Stimulated activated CD8-positive, alpha-beta memory T cell treated with anti-CD3 and anti-CD28 coated beads, Interleukin-2, amount 100 ng/mL, for 1 hour (primary cell): ENCODE data around the gene CRB3.

Experiments used
- DNase-seq, 2 donors: peaks; one replicate each; pipeline ENCODE4 v3.0.0-alpha.2; 2020; ENCODE audit warnings: low read depth in 2 of 2

Gene CRB3

GRCh38 chr19:6466526-6467248 lies 2.6 kb downstream of the CRB3 start:
- DNase-seq: no peak

- no peak for DNase-seq
Observed at GRCh38 chr19:6467384-6467783, 3.3 kb downstream of the CRB3 start.

DNA sequence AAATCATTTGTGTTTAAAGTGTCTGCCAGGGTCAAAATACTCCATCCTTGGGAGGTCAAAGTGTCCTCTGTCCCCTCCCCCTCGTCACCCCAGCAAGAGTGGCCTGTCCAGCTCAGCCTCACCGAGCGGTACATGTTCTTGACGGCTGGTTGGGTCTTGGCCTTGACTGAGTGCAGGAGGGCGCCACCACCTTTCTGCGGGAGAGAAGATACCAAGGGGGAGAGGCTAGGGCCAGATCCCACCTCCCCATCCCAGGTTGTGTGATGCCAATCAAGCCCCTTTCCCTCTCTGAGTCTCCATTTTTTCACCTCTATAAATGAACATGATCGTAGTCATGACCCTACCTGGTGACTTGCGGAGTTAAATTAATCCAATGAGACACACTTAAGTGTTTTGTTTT lies 6.1 kb downstream of the CRB3 start:
- DNase-seq: no peak

GRCh38 chr19:6471076-6471475 lies 7.0 kb downstream of the CRB3 start:
- DNase-seq: no peak

DNA sequence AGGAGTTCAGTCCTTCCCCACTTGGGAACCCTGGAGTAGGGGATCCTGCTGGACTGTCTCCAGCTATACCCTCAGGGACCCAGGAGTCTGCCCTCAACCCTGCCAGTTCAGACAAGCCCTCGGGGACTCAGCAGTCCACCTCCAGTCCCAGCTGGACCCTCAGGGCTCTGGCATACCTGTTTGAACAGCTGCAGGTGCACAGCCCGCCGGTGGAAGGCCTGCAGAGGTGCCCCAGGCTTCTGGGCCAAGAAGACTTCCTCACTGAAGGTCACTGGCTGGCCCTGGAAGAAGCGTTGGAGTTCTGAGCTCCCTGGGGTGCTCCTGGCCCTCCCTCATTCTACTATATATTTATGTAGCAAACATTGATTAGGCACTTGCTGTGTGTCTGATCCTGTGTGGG lies 8.6 kb downstream of the CRB3 start:
- no peak for DNase-seq

- no peak for DNase-seq
Observed at GRCh38 chr19:6473647-6474046, 9.6 kb downstream of the CRB3 start.

DNA sequence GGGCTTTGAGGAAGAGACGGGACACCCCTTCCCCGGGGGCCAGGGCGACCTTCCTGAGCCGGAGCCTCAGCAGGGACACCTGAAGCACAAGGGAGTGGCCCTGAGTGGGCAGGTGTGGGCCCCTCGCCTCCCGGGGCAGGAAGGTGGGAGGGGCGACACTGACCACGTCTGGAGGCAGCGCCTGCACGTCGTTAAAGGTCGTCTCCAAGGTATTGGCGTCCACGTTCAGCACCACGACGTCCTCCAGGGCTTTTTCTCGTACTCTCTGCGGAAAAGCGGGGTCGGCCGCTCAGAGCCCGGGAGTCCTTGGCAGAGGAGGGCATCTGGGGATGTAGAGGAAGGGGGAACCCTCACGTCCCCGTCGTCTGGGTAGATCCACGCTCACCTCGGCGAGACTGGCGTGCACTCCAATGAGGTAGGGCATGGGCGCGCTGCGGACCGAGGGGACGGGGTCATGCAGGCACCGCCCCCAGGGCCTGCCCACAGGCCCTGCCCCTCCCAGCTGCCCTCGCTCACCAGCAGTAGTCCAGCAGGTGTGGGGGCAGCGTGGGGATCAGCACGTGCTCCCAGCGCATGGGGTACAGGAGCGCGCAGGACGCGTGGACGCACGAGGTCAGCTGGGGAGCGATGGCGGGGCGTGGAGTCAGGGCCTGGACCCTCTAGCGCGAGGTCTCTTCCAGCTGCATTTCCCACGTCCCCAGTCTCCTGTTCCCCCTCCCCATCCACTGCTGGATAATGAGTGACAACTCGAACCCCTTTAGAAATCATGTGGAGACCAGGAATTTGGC lies 11.4 kb downstream of the CRB3 start:
- DNase-seq: no peak

GRCh38 chr19:6476155-6476895 lies 12.3 kb downstream of the CRB3 start:
- DNase-seq: peak; percentile 34 to 48

- DNase-seq: no peak
Observed at GRCh38 chr19:6476896-6477431, 12.9 kb downstream of the CRB3 start.

- no peak for DNase-seq
Observed at GRCh38 chr19:6478815-6479214, 14.7 kb downstream of the CRB3 start.

- no peak for DNase-seq
Observed at GRCh38 chr19:6479836-6480398, 15.8 kb downstream of the CRB3 start.

DNA sequence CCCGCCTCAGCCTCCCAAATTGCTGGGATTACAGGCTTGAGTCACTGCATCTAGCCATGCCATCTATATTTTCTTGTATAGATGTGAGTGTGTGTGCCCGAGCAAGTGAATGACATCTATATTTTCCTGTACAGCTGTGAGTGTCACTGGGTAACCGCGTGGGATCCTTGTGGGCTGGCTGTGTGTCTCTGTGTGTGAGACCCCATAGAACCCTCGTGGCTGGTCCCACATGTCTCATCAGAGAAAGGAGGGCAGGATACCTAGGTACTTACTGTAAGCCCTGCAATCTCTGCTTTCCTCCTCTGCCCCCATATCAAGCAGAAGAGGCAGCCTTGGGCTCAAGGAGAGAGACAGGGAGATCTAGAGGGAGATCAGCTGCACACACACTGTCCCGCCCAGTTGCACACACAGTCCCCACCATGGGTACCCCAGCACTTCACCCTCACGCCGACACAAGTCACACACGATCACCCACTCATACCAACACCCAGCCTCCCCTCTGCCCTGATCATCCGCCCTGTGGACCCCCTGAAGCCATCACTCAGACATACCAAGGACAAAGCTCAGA lies 16.9 kb downstream of the CRB3 start:
- no peak for DNase-seq

DNA sequence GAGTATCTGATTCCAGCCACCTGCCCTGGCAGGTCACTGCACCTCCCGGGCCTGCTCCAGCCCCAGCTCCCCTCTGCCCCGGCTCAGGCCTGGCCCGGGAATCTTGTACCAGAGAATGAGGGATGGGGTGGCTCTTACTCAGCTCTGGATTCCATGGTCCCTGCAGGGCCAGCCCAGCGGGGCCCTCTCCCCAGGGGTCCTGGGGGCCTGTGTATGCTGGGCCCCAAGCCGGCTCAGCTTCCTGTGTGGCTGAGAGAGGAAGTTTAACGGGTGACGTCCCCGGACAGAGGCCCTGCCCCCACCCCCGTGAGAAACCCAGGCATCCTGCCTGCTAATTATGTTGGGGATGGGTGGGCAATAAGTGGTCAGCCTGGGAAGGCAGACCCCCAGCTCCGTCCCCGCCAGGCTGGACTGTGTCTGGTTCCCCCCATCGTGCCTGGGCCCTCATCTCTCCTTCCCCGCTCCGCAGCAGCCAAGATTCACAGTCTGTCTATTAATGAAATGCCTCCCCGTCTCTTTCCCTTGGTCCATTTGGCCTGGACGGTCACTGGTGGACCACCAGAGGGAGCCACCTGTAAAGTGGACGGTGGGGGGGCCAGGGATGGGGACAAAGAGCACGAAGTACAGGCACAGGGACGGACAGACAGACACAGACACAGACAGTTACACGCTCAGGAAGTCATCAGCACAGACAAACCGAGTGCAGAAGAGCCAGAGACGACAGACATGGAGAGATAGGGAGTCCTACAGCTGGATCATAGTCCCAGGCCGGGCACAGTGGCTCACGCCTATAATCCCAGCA lies 17.7 kb downstream of the CRB3 start, which contains the start of gene DENND1C:
Gene DENND1C, minus strand, starts transcription at position 247 of the 802 bp plus-strand sequence. Its CDS starts 92 bp downstream, at position 155.
- peak; percentile 39 to 53 for DNase-seq

DNA sequence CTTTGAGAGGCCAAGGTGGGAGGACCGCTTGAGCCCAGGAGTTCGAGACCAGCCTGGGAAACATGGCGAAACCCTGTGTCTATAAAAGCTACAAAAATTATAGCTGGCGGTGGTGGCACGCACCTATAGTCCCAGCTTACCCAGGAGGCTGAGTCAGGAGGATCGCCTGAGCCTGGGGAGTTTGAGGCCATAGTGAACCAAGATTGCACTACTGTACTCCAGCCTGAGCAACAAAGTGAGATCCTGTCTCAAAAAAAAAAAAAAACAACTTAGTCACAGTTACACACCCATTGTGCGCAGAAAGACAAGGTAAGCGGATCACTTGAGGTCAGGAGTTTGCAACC lies 18.2 kb downstream of the CRB3 start:
- DNase-seq: no peak

- DNase-seq: no peak
Observed at GRCh38 chr19:6483235-6483634, 19.2 kb downstream of the CRB3 start.

GRCh38 chr19:6484230-6484629 lies 20.2 kb downstream of the CRB3 start:
- DNase-seq: no peak

- no peak for DNase-seq
Observed at GRCh38 chr19:6484831-6485230, 20.8 kb downstream of the CRB3 start.

DNA sequence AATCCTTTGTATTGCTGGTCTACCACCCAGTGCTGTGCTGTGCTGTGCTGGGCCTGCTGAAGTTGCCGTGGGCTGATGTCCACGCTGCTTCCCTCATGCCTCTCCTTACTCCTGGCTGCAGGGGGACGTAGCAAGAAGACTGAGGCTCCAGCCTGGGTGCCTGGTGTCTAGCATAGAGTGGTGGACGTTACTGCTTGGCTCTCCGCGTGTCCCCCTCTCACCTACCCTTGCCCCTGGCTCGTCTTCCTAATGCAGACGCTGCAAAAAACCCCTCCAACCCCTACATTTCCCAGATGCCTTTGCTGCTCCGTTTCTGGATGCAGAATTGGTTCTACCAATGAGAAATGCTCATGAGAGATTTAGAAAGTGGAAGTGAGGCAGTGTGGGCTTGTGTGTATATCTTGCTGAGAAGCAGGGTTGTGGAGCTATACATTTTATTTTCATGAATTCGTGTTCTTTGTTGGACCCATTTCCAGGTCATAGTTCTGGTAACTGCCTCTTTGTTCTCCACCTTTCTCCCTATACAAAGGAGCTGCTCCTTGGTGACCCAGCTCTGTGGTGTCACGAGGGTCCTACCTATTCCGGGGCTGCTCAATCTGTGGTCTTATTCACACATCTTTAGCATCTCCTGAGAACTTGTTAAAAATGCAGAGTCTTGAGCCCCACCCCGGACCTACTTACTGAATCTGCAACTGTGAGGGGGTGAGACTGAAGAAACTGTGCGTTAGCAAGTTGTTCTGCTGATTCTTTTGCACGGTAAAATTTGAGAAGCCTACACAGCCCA lies 25.4 kb downstream of the CRB3 start:
- DNase-seq: no peak

GRCh38 chr19:6490134-6490533 lies 26.1 kb downstream of the CRB3 start:
- no peak for DNase-seq
